ENCODE results near the gene SCUBE3. TPM values are rescaled to one million over a fixed set of nuclear protein-coding genes. Genes with fewer than 3 reads are reported as not detected.
A peak's percentile ranks its signal among the peaks of the same experiment; 100 is the strongest.

The SCUBE3 gene
- total and polyA plus RNA-seq, 2 of the 13 experiments (the other 11 are each of a cell fraction or from before 2014, with no cell fraction given), result not detected

- TF ChIP-seq, protein P1, sequence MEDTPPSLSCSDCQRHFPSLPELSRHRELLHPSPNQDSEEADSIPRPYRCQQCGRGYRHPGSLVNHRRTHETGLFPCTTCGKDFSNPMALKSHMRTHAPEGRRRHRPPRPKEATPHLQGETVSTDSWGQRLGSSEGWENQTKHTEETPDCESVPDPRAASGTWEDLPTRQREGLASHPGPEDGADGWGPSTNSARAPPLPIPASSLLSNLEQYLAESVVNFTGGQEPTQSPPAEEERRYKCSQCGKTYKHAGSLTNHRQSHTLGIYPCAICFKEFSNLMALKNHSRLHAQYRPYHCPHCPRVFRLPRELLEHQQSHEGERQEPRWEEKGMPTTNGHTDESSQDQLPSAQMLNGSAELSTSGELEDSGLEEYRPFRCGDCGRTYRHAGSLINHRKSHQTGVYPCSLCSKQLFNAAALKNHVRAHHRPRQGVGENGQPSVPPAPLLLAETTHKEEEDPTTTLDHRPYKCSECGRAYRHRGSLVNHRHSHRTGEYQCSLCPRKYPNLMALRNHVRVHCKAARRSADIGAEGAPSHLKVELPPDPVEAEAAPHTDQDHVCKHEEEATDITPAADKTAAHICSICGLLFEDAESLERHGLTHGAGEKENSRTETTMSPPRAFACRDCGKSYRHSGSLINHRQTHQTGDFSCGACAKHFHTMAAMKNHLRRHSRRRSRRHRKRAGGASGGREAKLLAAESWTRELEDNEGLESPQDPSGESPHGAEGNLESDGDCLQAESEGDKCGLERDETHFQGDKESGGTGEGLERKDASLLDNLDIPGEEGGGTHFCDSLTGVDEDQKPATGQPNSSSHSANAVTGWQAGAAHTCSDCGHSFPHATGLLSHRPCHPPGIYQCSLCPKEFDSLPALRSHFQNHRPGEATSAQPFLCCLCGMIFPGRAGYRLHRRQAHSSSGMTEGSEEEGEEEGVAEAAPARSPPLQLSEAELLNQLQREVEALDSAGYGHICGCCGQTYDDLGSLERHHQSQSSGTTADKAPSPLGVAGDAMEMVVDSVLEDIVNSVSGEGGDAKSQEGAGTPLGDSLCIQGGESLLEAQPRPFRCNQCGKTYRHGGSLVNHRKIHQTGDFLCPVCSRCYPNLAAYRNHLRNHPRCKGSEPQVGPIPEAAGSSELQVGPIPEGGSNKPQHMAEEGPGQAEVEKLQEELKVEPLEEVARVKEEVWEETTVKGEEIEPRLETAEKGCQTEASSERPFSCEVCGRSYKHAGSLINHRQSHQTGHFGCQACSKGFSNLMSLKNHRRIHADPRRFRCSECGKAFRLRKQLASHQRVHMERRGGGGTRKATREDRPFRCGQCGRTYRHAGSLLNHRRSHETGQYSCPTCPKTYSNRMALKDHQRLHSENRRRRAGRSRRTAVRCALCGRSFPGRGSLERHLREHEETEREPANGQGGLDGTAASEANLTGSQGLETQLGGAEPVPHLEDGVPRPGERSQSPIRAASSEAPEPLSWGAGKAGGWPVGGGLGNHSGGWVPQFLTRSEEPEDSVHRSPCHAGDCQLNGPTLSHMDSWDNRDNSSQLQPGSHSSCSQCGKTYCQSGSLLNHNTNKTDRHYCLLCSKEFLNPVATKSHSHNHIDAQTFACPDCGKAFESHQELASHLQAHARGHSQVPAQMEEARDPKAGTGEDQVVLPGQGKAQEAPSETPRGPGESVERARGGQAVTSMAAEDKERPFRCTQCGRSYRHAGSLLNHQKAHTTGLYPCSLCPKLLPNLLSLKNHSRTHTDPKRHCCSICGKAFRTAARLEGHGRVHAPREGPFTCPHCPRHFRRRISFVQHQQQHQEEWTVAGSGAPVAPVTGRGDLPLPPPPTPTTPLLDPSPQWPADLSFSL (CRISPR knock-in tag; IDR thresholded peaks at IDR 0.05), result no peak
- peak; percentile 58 for TF ChIP-seq ZBTB33 (CRISPR knock-in tag; IDR thresholded peaks at IDR 0.05)
- TF ChIP-seq MYC (CRISPR knock-in tag; IDR thresholded peaks at IDR 0.05; ENCODE audit: borderline replicate concordance), result peak; percentile 87
- no peak for TF ChIP-seq ZNF432 (CRISPR knock-in tag; IDR thresholded peaks at IDR 0.05; ENCODE audit: borderline replicate concordance)
- TF ChIP-seq KDM6A (CRISPR knock-in tag; IDR thresholded peaks at IDR 0.05; ENCODE audit: low read depth), result no peak
- TF ChIP-seq PAX8 (CRISPR knock-in tag; IDR thresholded peaks at IDR 0.05; ENCODE audit: borderline replicate concordance), result peak; percentile 97; the same call in 1 of the 2 replicates
- no peak for TF ChIP-seq CEBPB (IDR thresholded peaks at IDR 0.05; ENCODE audit: borderline replicate concordance, low read depth, low read length)
- TF ChIP-seq RARG (CRISPR knock-in tag; IDR thresholded peaks at IDR 0.05; ENCODE audit: low read depth), result peak; percentile 83; the same call in 1 of the 2 replicates
- TF ChIP-seq, protein P2, sequence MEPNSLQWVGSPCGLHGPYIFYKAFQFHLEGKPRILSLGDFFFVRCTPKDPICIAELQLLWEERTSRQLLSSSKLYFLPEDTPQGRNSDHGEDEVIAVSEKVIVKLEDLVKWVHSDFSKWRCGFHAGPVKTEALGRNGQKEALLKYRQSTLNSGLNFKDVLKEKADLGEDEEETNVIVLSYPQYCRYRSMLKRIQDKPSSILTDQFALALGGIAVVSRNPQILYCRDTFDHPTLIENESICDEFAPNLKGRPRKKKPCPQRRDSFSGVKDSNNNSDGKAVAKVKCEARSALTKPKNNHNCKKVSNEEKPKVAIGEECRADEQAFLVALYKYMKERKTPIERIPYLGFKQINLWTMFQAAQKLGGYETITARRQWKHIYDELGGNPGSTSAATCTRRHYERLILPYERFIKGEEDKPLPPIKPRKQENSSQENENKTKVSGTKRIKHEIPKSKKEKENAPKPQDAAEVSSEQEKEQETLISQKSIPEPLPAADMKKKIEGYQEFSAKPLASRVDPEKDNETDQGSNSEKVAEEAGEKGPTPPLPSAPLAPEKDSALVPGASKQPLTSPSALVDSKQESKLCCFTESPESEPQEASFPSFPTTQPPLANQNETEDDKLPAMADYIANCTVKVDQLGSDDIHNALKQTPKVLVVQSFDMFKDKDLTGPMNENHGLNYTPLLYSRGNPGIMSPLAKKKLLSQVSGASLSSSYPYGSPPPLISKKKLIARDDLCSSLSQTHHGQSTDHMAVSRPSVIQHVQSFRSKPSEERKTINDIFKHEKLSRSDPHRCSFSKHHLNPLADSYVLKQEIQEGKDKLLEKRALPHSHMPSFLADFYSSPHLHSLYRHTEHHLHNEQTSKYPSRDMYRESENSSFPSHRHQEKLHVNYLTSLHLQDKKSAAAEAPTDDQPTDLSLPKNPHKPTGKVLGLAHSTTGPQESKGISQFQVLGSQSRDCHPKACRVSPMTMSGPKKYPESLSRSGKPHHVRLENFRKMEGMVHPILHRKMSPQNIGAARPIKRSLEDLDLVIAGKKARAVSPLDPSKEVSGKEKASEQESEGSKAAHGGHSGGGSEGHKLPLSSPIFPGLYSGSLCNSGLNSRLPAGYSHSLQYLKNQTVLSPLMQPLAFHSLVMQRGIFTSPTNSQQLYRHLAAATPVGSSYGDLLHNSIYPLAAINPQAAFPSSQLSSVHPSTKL (CRISPR knock-in tag; IDR thresholded peaks at IDR 0.05), result peak; percentile 80
- TF ChIP-seq ZNF33A (CRISPR knock-in tag; IDR thresholded peaks at IDR 0.05; ENCODE audit: borderline replicate concordance), result no peak
- TF ChIP-seq MEIS2 (CRISPR knock-in tag; IDR thresholded peaks at IDR 0.05), result peak; percentile 83; the same call in 1 of the 2 replicates
- peak; percentile 70 for TF ChIP-seq SPEN (CRISPR knock-in tag; IDR thresholded peaks at IDR 0.05; ENCODE audit: low read depth)
- no peak for TF ChIP-seq CBX2 (IDR thresholded peaks at IDR 0.05; ENCODE audit: low read depth, low read length)
- TF ChIP-seq CBX2 (CRISPR knock-in tag; IDR thresholded peaks at IDR 0.05; ENCODE audit: low read depth), result peak; percentile 29; the same call in 1 of the 2 replicates
- no peak for TF ChIP-seq PCBP2 (optimal IDR thresholded peaks at IDR 0.05; ENCODE audit: low read depth, low read length, poor library complexity, severe bottlenecking)
These were observed 84.1 kb downstream of the SCUBE3 start, which contains the start of gene DEF6 (continued) for GRCh38 chr6:35297601-35298481.
